GM12872 (cell line): ENCODE data around the gene AGGF1.
A peak's percentile ranks its signal among the peaks of the same experiment; 100 is the strongest.

Experiments
- TF ChIP-seq, protein P1 (sequence below): IDR thresholded peaks from 3 replicates; pipeline ENCODE4 v1.5.1; 2011; ENCODE audit warnings: low read depth, mild to moderate bottlenecking, low read length, moderate library complexity; ENCODE audit not compliant: insufficient read depth

Gene AGGF1

GRCh38 chr5:77066184-77066583, 36.0 kb downstream of the AGGF1 start:
- TF ChIP-seq, protein P1, sequence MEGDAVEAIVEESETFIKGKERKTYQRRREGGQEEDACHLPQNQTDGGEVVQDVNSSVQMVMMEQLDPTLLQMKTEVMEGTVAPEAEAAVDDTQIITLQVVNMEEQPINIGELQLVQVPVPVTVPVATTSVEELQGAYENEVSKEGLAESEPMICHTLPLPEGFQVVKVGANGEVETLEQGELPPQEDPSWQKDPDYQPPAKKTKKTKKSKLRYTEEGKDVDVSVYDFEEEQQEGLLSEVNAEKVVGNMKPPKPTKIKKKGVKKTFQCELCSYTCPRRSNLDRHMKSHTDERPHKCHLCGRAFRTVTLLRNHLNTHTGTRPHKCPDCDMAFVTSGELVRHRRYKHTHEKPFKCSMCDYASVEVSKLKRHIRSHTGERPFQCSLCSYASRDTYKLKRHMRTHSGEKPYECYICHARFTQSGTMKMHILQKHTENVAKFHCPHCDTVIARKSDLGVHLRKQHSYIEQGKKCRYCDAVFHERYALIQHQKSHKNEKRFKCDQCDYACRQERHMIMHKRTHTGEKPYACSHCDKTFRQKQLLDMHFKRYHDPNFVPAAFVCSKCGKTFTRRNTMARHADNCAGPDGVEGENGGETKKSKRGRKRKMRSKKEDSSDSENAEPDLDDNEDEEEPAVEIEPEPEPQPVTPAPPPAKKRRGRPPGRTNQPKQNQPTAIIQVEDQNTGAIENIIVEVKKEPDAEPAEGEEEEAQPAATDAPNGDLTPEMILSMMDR: no peak

GRCh38 chr5:77066823-77067442, 36.7 kb downstream of the AGGF1 start:
- TF ChIP-seq, protein P1: no peak

- TF ChIP-seq, protein P1: no peak
These were observed 43.5 kb downstream of the AGGF1 start for GRCh38 chr5:77073667-77074066.

DNA sequence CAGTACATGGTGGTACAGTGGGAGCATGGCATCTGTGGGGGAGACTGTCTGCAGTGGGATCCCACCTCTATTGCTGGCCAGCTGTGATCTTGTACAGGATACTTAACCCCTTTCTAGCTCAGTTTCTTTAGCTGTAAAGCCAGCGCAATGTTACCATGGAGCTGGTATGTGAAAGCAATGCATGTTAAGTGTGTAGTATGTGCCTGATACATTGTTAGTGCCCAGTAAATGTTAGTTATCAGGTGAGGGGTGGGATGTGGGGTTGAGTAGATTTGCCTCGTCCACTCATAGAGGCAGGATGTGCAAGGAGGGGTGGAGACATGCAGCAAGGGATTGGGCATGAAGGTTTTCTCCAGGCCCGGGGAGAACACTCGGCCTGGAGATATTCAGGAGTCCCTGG, 44.5 kb downstream of the AGGF1 start:
- TF ChIP-seq, protein P1: no peak

GRCh38 chr5:77076961-77077828, 47.0 kb downstream of the AGGF1 start:
- TF ChIP-seq, protein P1: peak; percentile 72

GRCh38 chr5:77077829-77078176, 47.6 kb downstream of the AGGF1 start:
- TF ChIP-seq, protein P1: no peak

DNA sequence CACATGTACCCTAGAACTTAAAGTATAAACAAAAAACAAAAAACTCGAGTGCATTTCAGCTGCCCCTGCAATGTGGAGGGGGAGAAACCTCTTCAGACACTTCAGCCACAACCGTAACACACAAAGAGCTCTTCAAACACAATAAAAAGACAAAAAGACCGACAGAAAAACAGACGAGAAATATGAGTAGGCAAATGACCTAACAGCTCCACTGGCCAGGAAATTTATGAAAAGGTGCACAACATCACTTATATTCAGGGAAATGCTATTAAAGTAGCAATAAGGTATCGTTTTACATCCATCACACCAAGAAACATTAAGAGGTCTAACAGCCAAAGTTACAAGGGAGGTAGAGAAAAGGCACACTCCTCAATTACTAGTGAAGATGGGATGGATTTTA, 50.7 kb downstream of the AGGF1 start:
- TF ChIP-seq, protein P1: no peak
